ENCODE results near the gene F13A1.
"Not testable (repeated sequence)": the region's sequence is repeated elsewhere in the genome, so short reads cannot be mapped to it uniquely, and the experiment has no call there.

The F13A1 gene

GRCh38 chr6:6317825-6318733 is 2.4 kb downstream of the F13A1 start:
- no peak for DNase-seq

GRCh38 chr6:6317386-6317785 is 3.1 kb downstream of the F13A1 start:
- DNase-seq, result no peak

- DNase-seq, result peak; percentile 14
Measured at GRCh38 chr6:6315660-6316059, 4.8 kb downstream of the F13A1 start.

- no peak for DNase-seq
Measured at GRCh38 chr6:6314596-6314995, 5.9 kb downstream of the F13A1 start.

- no peak for DNase-seq
Measured at GRCh38 chr6:6312901-6313441, 7.5 kb downstream of the F13A1 start.

GRCh38 chr6:6305575-6305974 is 14.9 kb downstream of the F13A1 start:
- DNase-seq, result no peak

GRCh38 chr6:6300383-6300782 is 20.1 kb downstream of the F13A1 start:
- DNase-seq, result not testable (repeated sequence)

- DNase-seq, result no peak
Measured at GRCh38 chr6:6293317-6293716, 27.1 kb downstream of the F13A1 start.

GRCh38 chr6:6287415-6287814 is 33.0 kb downstream of the F13A1 start:
- DNase-seq, result no peak

GRCh38 chr6:6285679-6286078 is 34.8 kb downstream of the F13A1 start:
- no peak for DNase-seq

- no peak for DNase-seq
Measured at GRCh38 chr6:6284221-6284966, 36.1 kb downstream of the F13A1 start.

GRCh38 chr6:6283746-6284145 is 36.7 kb downstream of the F13A1 start:
- DNase-seq, result no peak

- DNase-seq, result no peak
Measured at GRCh38 chr6:6282716-6283115, 37.7 kb downstream of the F13A1 start.

GRCh38 chr6:6277413-6277812 is 43.0 kb downstream of the F13A1 start:
- no peak for DNase-seq

GRCh38 chr6:6270948-6271535 is 49.4 kb downstream of the F13A1 start:
- no peak for DNase-seq

- no peak for DNase-seq
Measured at GRCh38 chr6:6260196-6260722, 60.2 kb downstream of the F13A1 start.

GRCh38 chr6:6256886-6257285 is 63.6 kb downstream of the F13A1 start:
- no peak for DNase-seq

GRCh38 chr6:6256259-6256658 is 64.2 kb downstream of the F13A1 start:
- DNase-seq, result no peak

GRCh38 chr6:6251555-6252280 is 68.7 kb downstream of the F13A1 start:
- DNase-seq, result no peak

- no peak for DNase-seq
Measured at GRCh38 chr6:6248651-6249050, 71.8 kb downstream of the F13A1 start.

- no peak for DNase-seq
Measured at GRCh38 chr6:6246544-6246943, 73.9 kb downstream of the F13A1 start.

GRCh38 chr6:6244624-6245023 is 75.8 kb downstream of the F13A1 start:
- no peak for DNase-seq

GRCh38 chr6:6243846-6244245 is 76.6 kb downstream of the F13A1 start:
- no peak for DNase-seq
